Camera-type eye (tissue), 1 donor: ENCODE measurements around the gene GFAP. TPM values are rescaled to one million over a fixed set of nuclear protein-coding genes. Genes with fewer than 3 reads are reported as not detected.

Source experiments
- total RNA-seq: library from RNA; depleted of rRNA; stranded (reverse); fragments of >200 nt; gene quantifications from one replicate; pipeline ENCODE4 v1.2.3, GENCODE V29; 2014

The GFAP gene
- 90.3 TPM for total RNA-seq

DNA sequence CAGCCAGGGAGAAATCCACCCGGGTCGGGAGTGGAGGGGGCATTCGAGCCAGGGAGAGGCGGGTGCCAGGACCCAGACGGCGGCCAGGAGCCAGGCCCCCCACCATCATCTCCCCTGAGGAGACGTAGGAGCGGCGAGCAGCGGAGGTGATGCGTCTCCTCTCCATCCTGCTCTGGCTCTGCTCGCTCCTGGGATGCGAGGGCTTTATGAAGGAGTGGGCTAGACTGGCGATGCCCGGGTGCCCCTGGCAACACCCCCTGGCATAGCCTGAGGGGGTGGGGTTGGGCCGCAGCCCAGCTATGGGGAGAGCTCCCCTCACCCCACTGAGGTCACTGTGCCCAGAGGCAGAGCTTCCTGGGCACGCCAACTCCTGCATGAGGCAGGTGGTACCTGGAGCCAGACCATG lies at the start of gene GFAP:
Gene GFAP (minus strand): TSS at position 180 of the 406 bp plus-strand sequence. CDS start 14 bp downstream, at position 166.

DNA sequence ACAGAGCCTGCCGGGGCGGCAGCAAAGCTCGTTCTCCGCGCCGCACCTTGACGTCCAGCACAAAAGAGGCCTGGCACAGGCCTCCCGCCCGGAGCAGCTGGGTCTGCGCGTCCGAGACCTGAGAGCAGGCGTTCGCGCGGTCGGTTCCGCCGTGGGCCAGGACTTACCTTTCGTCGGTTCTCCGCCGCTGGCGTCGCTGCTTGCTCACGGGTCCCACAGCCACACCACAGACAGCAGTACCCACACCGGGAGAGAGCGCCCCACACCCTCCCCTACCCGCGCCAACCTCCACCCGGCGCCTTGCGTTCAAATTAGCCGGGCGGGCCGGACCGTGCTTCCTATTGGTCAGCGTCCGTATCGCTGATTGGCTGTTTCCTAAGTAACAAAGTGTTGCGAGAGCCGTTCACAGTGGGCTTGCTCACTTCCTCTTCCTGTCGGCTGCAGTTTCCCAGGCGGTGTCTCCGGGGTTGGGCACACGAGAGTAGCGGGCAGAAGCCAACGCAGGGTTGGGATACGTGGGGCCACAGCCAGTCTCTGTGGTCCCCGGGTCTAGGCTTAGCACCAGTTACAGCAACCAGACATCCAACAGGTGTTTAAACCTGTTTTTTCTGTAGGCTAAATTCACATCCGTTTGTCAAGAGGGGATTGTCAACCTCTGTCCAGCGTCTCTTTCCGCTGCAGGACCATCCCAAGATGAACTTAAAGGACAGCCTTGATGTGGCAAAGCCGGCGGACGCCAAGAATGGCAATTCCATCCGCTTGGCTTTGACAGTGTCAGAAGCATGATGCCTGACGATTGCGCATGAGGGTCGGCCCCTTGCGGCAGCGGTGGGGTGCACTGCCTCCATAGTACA lies 32.4 kb upstream of the GFAP start, which contains the start of gene KIF18B:
Gene KIF18B (minus strand): TSS at position 313 of the 854 bp plus-strand sequence. CDS start 11,429 bp downstream, outside the sequence.

DNA sequence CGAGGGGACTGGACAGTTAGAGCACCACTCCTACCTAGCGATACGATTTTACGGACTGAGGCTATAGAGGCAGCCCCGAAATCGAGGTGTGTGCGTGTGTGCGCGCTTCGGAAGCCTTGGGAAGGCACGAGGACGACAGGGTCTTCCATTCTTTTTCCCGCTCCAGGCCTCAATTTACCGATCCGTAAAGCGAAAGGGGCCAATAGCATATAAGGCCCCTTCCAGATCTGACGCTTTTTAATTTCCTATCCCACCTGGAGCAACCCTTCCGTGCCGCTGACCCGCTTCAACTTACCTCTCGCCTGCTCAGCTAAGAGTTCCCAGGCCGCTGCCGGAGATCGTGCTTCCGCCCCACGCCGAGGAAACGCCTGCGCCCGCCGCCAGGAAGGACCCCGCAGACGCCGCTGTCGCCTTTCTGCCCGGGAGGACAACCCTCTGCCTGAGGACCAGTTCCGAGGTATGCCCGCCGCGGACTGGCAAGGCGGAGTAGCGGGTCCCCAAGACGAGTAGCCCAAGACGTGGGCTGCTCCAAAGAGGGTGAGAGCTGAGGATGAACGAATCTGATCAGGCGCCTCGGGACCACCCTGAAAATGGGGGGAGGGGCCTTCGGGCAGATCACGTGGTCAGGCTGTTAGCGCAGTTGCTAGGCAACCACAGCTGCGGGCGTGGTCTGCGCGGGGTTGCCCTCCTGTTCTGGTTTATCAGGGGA lies 16.1 kb downstream of the GFAP start, which contains the start of gene EFTUD2:
Gene EFTUD2 (minus strand): TSS at position 372 of the 709 bp plus-strand sequence. CDS start 4,924 bp downstream, outside the sequence.

Other genes starting within 250 kb of the GFAP start
- gene CCDC43, start 225.7 kb downstream of the GFAP start, total RNA-seq = 34.0 TPM
- 13.0 TPM for gene DBF4B, start 206.8 kb downstream of the GFAP start, total RNA-seq
- gene ADAM11, start 156.5 kb downstream of the GFAP start, total RNA-seq = 19.4 TPM
- gene GJC1, start 85.2 kb downstream of the GFAP start, total RNA-seq = 34.3 TPM
- not detected for gene HIGD1B, start 67.6 kb downstream of the GFAP start, total RNA-seq
- gene EFTUD2, start 16.1 kb downstream of the GFAP start, total RNA-seq = 143 TPM
- 3.0 TPM for gene KIF18B, start 32.3 kb upstream of the GFAP start, total RNA-seq
- gene C1QL1, start 52.8 kb upstream of the GFAP start, total RNA-seq = 11.7 TPM
- gene DCAKD, start 136.1 kb upstream of the GFAP start, total RNA-seq = 53.8 TPM
- 72.1 TPM for gene NMT1, start 145.8 kb upstream of the GFAP start, total RNA-seq
- 36.8 TPM for gene PLCD3, start 217.0 kb upstream of the GFAP start, total RNA-seq
- gene ACBD4, start 220.2 kb upstream of the GFAP start, total RNA-seq = 9.0 TPM
- 21.1 TPM for gene HEXIM1, start 233.0 kb upstream of the GFAP start, total RNA-seq
- 9.5 TPM for gene HEXIM2, start 246.4 kb upstream of the GFAP start, total RNA-seq